OCI-LY3 (cell line): ENCODE data around the gene CBR4.

ENCODE experiments used
- CTCF ChIP-seq: fragments of 200-600, 300-600 bp; sonication (generic); IDR thresholded peaks from 2 replicates; pipeline ENCODE4 v1.5.1; 2014; ENCODE audit warnings: antibody characterized with exemption, low read length, low read depth
- EZH2phosphoT487 ChIP-seq: fragments of 200-600 bp; shearing (Covaris generic); IDR thresholded peaks from 2 replicates; pipeline ENCODE4 v1.6.1; 2018; ENCODE audit warnings: antibody characterized with exemption, mixed run types, low read depth

GRCh38 chr4:168972596-168972995 lies 37.5 kb downstream of the CBR4 start:
- TF ChIP-seq CTCF (no peak), EZH2phosphoT487 (no peak)
